GM12878 (cell line): ENCODE results near the gene LCOR. TPM values are rescaled to one million over a fixed set of nuclear protein-coding genes. Genes with fewer than 3 reads are reported as not detected.

ENCODE experiments used
- ATAC-seq: fragments of 200-7000 bp; cut with Tn5 transposase; 3 replicates; pipeline ENCODE4 v1.9.1; 2020; ENCODE audit warnings: mild to moderate bottlenecking, moderate library complexity
- BruUV-seq: library from RNA; stranded (reverse); fragments of 400-500 nt; replicated peaks from 2 replicates; lab custom pipeline; 2021; lab: Mats Ljungman, UMichigan
- CTCF ChIA-PET: fragments of 300-600 bp; sonication (Branson Sonifier 250); formaldehyde crosslinking; extraction: SDS; loops from one replicate; lab custom pipeline; 2021; ENCODE audit warnings: inconsistent platforms; lab: Yijun Ruan, JAX
- POLR2A ChIA-PET: fragments of 350-600 bp; formaldehyde crosslinking; extraction: SDS; loops from one replicate; lab custom pipeline; 2021; ENCODE audit warnings: inconsistent platforms; lab: Charles Lee
- RAD21 ChIA-PET: fragments of 300-600 bp; sonication (Branson Sonifier 250); formaldehyde crosslinking; loops from one replicate; lab custom pipeline; 2023; ENCODE audit warnings: antibody characterized with exemption; ENCODE audit not compliant: unreplicated experiment; lab: Charles Lee
- SMC1A ChIA-PET: fragments of 300-600 bp; sonication (Branson Sonifier 250); formaldehyde crosslinking; loops from one replicate; lab custom pipeline; 2023; ENCODE audit not compliant: unreplicated experiment, uncharacterized antibody; lab: Charles Lee
- DNase-seq: peaks from one replicate; pipeline ENCODE4 v3.0.0-alpha.2; 2011; ENCODE audit warnings: low read depth, low spot score
- FAIRE-seq: peaks from 3 replicates; lab custom pipeline; 2011; peaks lifted over from hg19 to GRCh38; lab: Jason Lieb, UNC
- H2AFZ ChIP-seq: 2 replicates; pipeline ENCODE4 v1.6.0; 2011; ENCODE audit warnings: low read depth, low read length, control low read depth; ENCODE audit not compliant: control insufficient read depth
- H3K27ac ChIP-seq: 2 replicates; pipeline ENCODE4 v1.5.1; 2011; ENCODE audit warnings: control low read depth; ENCODE audit not compliant: control insufficient read depth, insufficient read depth
- H3K27me3 ChIP-seq, 2 experiments: replicated peaks in 1 of 2; 2 replicates each; pipeline versions ENCODE4 v1.6.0 to v1.6.1; 2011; ENCODE audit warnings: low read length in 1 of 2; ENCODE audit not compliant: control insufficient read depth in 2 of 2, insufficient read depth in 2 of 2
- H3K36me3 ChIP-seq, 2 experiments: 2 replicates each; pipeline ENCODE4 v1.5.1; 2011; ENCODE audit warnings: low read length in 1 of 2; ENCODE audit not compliant: control insufficient read depth in 2 of 2, insufficient read depth in 2 of 2
- H3K4me1 ChIP-seq: 2 replicates; pipeline ENCODE4 v1.6.1; 2011; ENCODE audit warnings: mild to moderate bottlenecking, low read length, moderate library complexity, mixed read lengths; ENCODE audit not compliant: control insufficient read depth, insufficient read depth
- H3K4me2 ChIP-seq: 2 replicates; pipeline ENCODE4 v1.6.0; 2011; ENCODE audit warnings: control low read depth; ENCODE audit not compliant: control insufficient read depth, insufficient read depth
- H3K4me3 ChIP-seq: fragments of 200-600 bp; sonication (generic); 2 replicates; pipeline ENCODE4 v1.5.1; 2016
- H3K79me2 ChIP-seq: 2 replicates; pipeline ENCODE4 v1.6.0; 2011; ENCODE audit warnings: low read length; ENCODE audit not compliant: control insufficient read depth, insufficient read depth
- H3K9ac ChIP-seq: 2 replicates; pipeline ENCODE4 v1.8.0; 2011; ENCODE audit warnings: low read length, control low read depth, mixed read lengths; ENCODE audit not compliant: control insufficient read depth, insufficient read depth
- H3K9me3 ChIP-seq: replicated peaks from 3 replicates; pipeline ENCODE4 v1.5.1; 2011; ENCODE audit warnings: mild to moderate bottlenecking, low read length; ENCODE audit not compliant: control insufficient read depth, insufficient read depth
- H4K20me1 ChIP-seq: 2 replicates; pipeline ENCODE4 v1.6.0; 2011; ENCODE audit not compliant: control insufficient read depth, insufficient read depth
- CBFB ChIP-seq: IDR thresholded peaks from 2 replicates; pipeline ENCODE4 v1.6.1; 2016; ENCODE audit warnings: antibody characterized with exemption, low read depth
- CTCF ChIP-seq, 3 experiments: IDR thresholded peaks in 2 of 3; conservative IDR thresholded peaks in 1 of 3; 2 replicates each; pipeline ENCODE4 v1.5.1; 2011; ENCODE audit warnings: low read depth in 3 of 3, low read length in 3 of 3, mild to moderate bottlenecking in 3 of 3, control low read depth in 2 of 3, moderate library complexity in 2 of 3, inconsistent platforms in 1 of 3, mixed read lengths in 1 of 3; ENCODE audit not compliant: control insufficient read depth in 2 of 3, insufficient read depth in 1 of 3; ENCODE audit errors: extremely low read depth in 1 of 3
- KDM1A ChIP-seq: fragments of 200-600 bp; sonication (generic); IDR thresholded peaks from 2 replicates; pipeline ENCODE4 v1.6.1; 2016; ENCODE audit warnings: borderline replicate concordance
- MAX ChIP-seq: IDR thresholded peaks from 2 replicates; pipeline ENCODE4 v1.6.1; 2012; ENCODE audit warnings: low read depth, low read length, improper control_type of control experiment
- MYB ChIP-seq: fragments of 150-350 bp; IDR thresholded peaks from 2 replicates; pipeline ENCODE4 v1.6.1; 2014; ENCODE audit warnings: mild to moderate bottlenecking, low read depth, low read length, borderline replicate concordance
- POLR2A ChIP-seq: IDR thresholded peaks from 2 replicates; pipeline ENCODE4 v1.6.1; 2011; ENCODE audit warnings: low read depth, mild to moderate bottlenecking, low read length
- RELB ChIP-seq: fragments of 450-650 bp; IDR thresholded peaks from 2 replicates; pipeline ENCODE4 v1.6.1; 2017; ENCODE audit warnings: low read depth, mild to moderate bottlenecking, moderate library complexity
- REST ChIP-seq: IDR thresholded peaks from 2 replicates; pipeline ENCODE4 v1.6.1; 2012; ENCODE audit warnings: mild to moderate bottlenecking, low read depth, low read length
- STAT1 ChIP-seq: fragments of 450-650 bp; conservative IDR thresholded peaks from 2 replicates; pipeline ENCODE4 v1.6.1; 2014; ENCODE audit warnings: antibody characterized with exemption, mild to moderate bottlenecking
- TBL1XR1 ChIP-seq: IDR thresholded peaks from 2 replicates; pipeline ENCODE4 v1.6.1; 2012; ENCODE audit warnings: low read depth, low read length, improper control_type of control experiment
- ZBTB4 ChIP-seq: fragments of 450-650 bp; formaldehyde crosslinking; IDR thresholded peaks from 2 replicates; pipeline ENCODE4 v1.4.0; 2022; ENCODE audit warnings: mild to moderate bottlenecking, moderate library complexity
- WGBS: methylation state at CpG from one replicate; pipeline ENCODE4 v1.1.6; 2016; ENCODE audit warnings: low lambda C conversion rate; ENCODE audit not compliant: insufficient replicate concordance, insufficient coverage; ENCODE audit errors: missing lambda C conversion rate; 5-methylcytosine and 5-hydroxymethylcytosine counted together
- in situ Hi-C: fragments of 300-500 bp; cut with MboI; formaldehyde crosslinking; loops from 9 replicates; pipeline ENCODE4 v1.14.3; 2018; ENCODE audit warnings: mixed read lengths
- intact Hi-C: fragments of 100-400 bp; cut with micrococcal nuclease; formaldehyde crosslinking; loops from one replicate; pipeline ENCODE4 v1.14.2; 2022; ENCODE audit not compliant: unreplicated experiment
- polyA plus RNA-seq, 11 experiments: library from polyadenylated mRNA; depleted of rRNA in 4 of 11; unstranded in 6 of 11; stranded (reverse) in 5 of 11; fragments of >200 nt; fragmentation: Nextera tagmentation in 4 of 11; fragmentation: Illumina TruSeq in 1 of 11; extraction: Ambion mirVana in 4 of 11; extraction: Trizol in 1 of 11; gene quantifications; 1 replicate in 1 of 11; 2 replicates in 10 of 11; pipeline versions ENCODE4 v1.2.1 to v1.2.3, GENCODE V29; 2011 to 2016; ENCODE audit warnings: inconsistent platforms in 2 of 11, missing spikeins in 2 of 11, low read depth in 1 of 11
- total RNA-seq, 4 experiments: library from RNA; depleted of rRNA in 3 of 4; stranded (reverse); fragments of >200 nt in 3 of 4; fragmentation: Illumina TruSeq in 1 of 4; extraction: Trizol in 1 of 4; gene quantifications; 2 replicates each; pipeline versions ENCODE4 v1.2.1 to v1.2.3, GENCODE V29; 2013 to 2021

The LCOR gene
- total and polyA plus RNA-seq, 10 of the 15 experiments (the other 5 are each of a cell fraction or from before 2014, with no cell fraction given) = 1.6 to 22.0 (median 13.2) TPM

- peaks cover 7% of the 10 kb centered on the region for H3K4me1 ChIP-seq
- in situ Hi-C loops (no loop called here), intact Hi-C loops (no loop called here)
- ATAC-seq = no peak
- no peaks in the 10 kb centered on the region for H3K36me3 ChIP-seq
- H3K27me3 ChIP-seq = peaks cover 0 to 3% of the 10 kb centered on the region in 2 experiments; a peak in 2 of 4 replicates
- no peak overlapping the region for H3K27ac ChIP-seq
- no peaks in the 10 kb centered on the region for H3K79me2 ChIP-seq
- 50% methylated on average over 16 of the region's 16 CpGs for WGBS
- no peaks in the 10 kb centered on the region for H4K20me1 ChIP-seq
- ChIA-PET POLR2A (no interaction called here), RAD21 (interaction anchor here (1.0 kb wide), 1 partner anchor 14 kb away, joined by 3 read pairs; no protein-coding TSS in a partner anchor), SMC1A (interaction anchor here (1.1 to 4.6 kb wide), 3 partner anchors 15 to 78 kb away, joined by 3 to 24 read pairs (median 3); no protein-coding TSS in a partner anchor), CTCF (interaction anchor here (0.6 to 8.5 kb wide), 5 partner anchors 16 to 173 kb away, joined by 3 to 155 read pairs (median 28); no protein-coding TSS in a partner anchor)
- DNase-seq = no peak
- H3K4me3 ChIP-seq = no peak overlapping the region
- no TSS peak for BruUV-seq
- H2AFZ ChIP-seq = no peak overlapping the region
- no peaks in the 10 kb centered on the region for H3K9me3 ChIP-seq
- no peak for FAIRE-seq
- H3K9ac ChIP-seq = no peak overlapping the region
- no peak overlapping the region for H3K4me2 ChIP-seq
- TF ChIP-seq STAT1 (no peak), MAX (no peak), POLR2A (no peak), REST (no peak), CTCF (IDR thresholded peaks at IDR 0.05 in 2 of 3, conservative IDR thresholded peaks at IDR 0.05 in 1 of 3; ENCODE audit: control insufficient read depth in 2 of 3, extremely low read depth in 1 of 3, insufficient read depth in 1 of 3, low read depth in 3 of 3, low read length in 3 of 3) (no peak), KDM1A (no peak), ZBTB4 (CRISPR knock-in tag) (no peak), RELB (no peak), MYB (no peak), TBL1XR1 (no peak), CBFB (no peak)
Measured at GRCh38 chr10:97039538-97040247, 207.6 kb downstream of the LCOR start.
